ENCODE results near the gene C1orf21. TPM values are rescaled to one million over a fixed set of nuclear protein-coding genes. Genes with fewer than 3 reads are reported as not detected.

Gene C1orf21
- total RNA-seq, 1 experiment from 2014 or later, result 5.9 TPM

- no peak for DNase-seq (ENCODE audit: low spot score)
Measured at GRCh38 chr1:184626076-184627006, 239.5 kb downstream of the C1orf21 start.

- no peak for DNase-seq (ENCODE audit: low spot score)
Measured at GRCh38 chr1:184627007-184627341, 240.1 kb downstream of the C1orf21 start.

- DNase-seq (ENCODE audit: low spot score), result no peak
Measured at GRCh38 chr1:184629266-184629665, 242.4 kb downstream of the C1orf21 start.

GRCh38 chr1:184630679-184631060 is 243.8 kb downstream of the C1orf21 start:
- DNase-seq (ENCODE audit: low spot score), result no peak

GRCh38 chr1:184632415-184633175 is 245.8 kb downstream of the C1orf21 start:
- DNase-seq (ENCODE audit: low spot score), result no peak

- DNase-seq (ENCODE audit: low spot score), result no peak
Measured at GRCh38 chr1:184633785-184634184, 247.0 kb downstream of the C1orf21 start.

- no peak for DNase-seq (ENCODE audit: low spot score)
Measured at GRCh38 chr1:184634296-184634695, 247.5 kb downstream of the C1orf21 start.

GRCh38 chr1:184635347-184635979 is 248.6 kb downstream of the C1orf21 start:
- DNase-seq (ENCODE audit: low spot score), result no peak

GRCh38 chr1:184635980-184636431 is 249.2 kb downstream of the C1orf21 start:
- no peak for DNase-seq (ENCODE audit: low spot score)

GRCh38 chr1:184637664-184638240 is 250.9 kb downstream of the C1orf21 start:
- DNase-seq (ENCODE audit: low spot score), result no peak

- no peak for DNase-seq (ENCODE audit: low spot score)
Measured at GRCh38 chr1:184639205-184639604, 252.4 kb downstream of the C1orf21 start.

- no peak for DNase-seq (ENCODE audit: low spot score)
Measured at GRCh38 chr1:184640505-184640904, 253.7 kb downstream of the C1orf21 start.

- no peak for DNase-seq (ENCODE audit: low spot score)
Measured at GRCh38 chr1:184641894-184642293, 255.1 kb downstream of the C1orf21 start.

GRCh38 chr1:184643661-184644060 is 256.8 kb downstream of the C1orf21 start:
- DNase-seq (ENCODE audit: low spot score), result no peak

GRCh38 chr1:184644771-184645170 is 257.9 kb downstream of the C1orf21 start:
- no peak for DNase-seq (ENCODE audit: low spot score)

- DNase-seq (ENCODE audit: low spot score), result no peak
Measured at GRCh38 chr1:184646178-184646701, 259.4 kb downstream of the C1orf21 start.

GRCh38 chr1:184646824-184647223 is 260.0 kb downstream of the C1orf21 start:
- no peak for DNase-seq (ENCODE audit: low spot score)

GRCh38 chr1:184647471-184647870 is 260.6 kb downstream of the C1orf21 start:
- DNase-seq (ENCODE audit: low spot score), result no peak

- no peak for DNase-seq (ENCODE audit: low spot score)
Measured at GRCh38 chr1:184648160-184648855, 261.5 kb downstream of the C1orf21 start.

GRCh38 chr1:184648856-184649201 is 262.0 kb downstream of the C1orf21 start:
- no peak for DNase-seq (ENCODE audit: low spot score)

GRCh38 chr1:184649451-184649888 is 262.6 kb downstream of the C1orf21 start:
- DNase-seq (ENCODE audit: low spot score), result no peak

Data from HT-29 (cell line).